Activated naive CD4-positive, alpha-beta T cell treated with anti-CD3 and anti-CD28 coated beads, Interleukin-2, amount 50 U/mL, for 16 hours (primary cell): ENCODE results near the gene S100A1.
"Not testable (repeated sequence)": the region's sequence is repeated elsewhere in the genome, so short reads cannot be mapped to it uniquely, and the experiment has no call there.

Experiments used
- DNase-seq: peaks from one replicate; pipeline ENCODE4 v3.0.0-alpha.2; 2020

Gene S100A1

DNA sequence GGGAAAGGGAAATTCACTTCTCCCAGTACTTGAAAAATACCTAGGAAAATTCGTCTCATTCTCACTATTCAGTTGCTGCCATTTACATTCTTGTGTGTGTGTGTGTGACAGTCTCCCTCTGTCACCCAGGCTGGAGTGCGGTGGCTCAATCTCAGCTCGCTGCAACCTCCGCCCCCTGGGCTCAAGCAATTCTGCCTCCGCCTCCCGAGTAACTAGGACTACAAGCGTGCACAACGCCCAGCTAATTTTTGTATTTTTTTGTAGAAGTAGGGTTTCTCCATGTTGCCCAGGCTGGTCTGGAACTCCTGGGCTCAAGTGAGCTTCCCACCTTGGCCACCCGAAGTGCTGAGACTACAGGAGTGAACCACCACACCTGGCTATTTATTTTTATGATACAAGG, 31.4 kb downstream of the S100A1 start:
- no peak for DNase-seq

GRCh38 chr1:153661111-153661708, 33.0 kb downstream of the S100A1 start:
- no peak for DNase-seq

DNA sequence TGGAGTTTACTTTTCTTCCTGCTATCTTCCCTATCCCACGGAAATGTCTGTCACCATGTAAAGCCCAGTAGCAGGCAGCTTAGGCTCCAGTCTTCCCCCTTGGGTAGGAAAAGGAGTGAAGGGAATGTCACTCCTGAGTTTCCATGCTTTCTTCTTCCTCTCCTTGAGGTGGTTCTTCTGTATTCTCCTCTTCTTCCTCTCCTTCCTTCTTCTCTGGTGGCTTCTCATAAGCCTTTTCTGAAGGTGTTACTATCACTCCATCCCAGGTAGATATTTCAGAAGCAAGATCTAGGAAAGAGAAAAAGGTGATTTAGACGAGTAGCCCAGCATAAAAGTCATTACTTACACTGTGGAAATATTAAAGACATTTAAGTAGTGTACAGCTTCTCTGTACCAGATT, 34.0 kb downstream of the S100A1 start:
- no peak for DNase-seq

DNA sequence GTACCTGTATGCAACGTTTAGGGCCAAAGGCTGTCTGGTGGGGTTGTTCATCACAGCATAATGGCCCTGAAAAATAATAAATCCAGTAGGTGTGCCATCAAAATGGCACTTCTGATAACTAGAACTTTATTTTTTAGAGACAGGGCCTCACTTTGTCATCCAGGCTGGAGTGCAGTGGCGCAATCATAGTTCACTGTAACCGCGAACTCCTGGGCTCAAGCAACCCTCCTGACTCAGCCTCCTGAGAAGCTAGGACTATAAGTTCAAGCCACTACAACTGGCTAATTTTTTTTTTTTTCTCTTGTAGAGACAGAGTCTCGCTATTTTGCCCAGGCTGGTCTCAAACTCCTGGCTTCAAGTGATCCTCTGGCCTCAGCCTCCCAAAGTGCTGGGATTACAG, 35.0 kb downstream of the S100A1 start:
- no peak for DNase-seq

DNA sequence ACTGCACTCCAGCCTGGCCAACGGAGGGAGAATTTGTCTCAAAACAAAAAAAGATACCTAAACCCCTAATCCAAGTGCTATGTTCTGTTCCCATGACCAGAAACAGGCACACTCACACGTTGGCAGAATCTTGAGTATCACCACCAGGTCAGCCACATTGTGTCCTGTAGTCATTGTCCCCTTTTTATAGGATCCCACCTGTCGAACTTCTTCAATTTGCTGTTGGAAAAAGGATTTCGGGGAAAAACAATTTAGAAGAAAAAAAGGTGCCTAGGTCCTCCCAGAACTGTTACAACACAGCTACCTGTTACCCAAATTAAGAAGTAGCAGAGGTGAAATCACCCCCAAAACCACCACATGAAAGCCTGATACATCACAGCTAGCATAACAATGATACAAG, 39.2 kb downstream of the S100A1 start:
- no peak for DNase-seq

GRCh38 chr1:153668672-153669071, 40.4 kb downstream of the S100A1 start:
- not testable (repeated sequence) for DNase-seq

DNA sequence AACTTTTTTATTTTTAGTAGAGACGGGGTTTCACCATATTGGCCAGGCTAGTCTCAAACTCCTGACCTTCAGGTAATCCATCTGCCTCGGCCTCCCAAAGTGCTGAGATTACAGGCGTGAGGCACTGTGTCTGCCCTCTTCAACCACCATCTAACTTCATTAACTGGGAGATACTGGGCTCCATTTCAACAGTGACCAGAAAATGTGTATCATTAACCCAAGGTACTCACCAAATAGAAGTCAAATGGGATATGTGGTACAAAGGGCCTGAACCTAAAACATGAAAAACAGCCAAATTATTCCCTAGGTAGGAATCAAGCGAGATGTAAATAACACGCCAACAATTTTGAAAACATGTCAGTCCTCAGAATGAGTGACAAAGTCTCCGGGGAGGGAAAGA, 41.4 kb downstream of the S100A1 start:
- DNase-seq: no peak

GRCh38 chr1:153670257-153670858, 42.1 kb downstream of the S100A1 start:
- DNase-seq: peak; percentile 48

DNA sequence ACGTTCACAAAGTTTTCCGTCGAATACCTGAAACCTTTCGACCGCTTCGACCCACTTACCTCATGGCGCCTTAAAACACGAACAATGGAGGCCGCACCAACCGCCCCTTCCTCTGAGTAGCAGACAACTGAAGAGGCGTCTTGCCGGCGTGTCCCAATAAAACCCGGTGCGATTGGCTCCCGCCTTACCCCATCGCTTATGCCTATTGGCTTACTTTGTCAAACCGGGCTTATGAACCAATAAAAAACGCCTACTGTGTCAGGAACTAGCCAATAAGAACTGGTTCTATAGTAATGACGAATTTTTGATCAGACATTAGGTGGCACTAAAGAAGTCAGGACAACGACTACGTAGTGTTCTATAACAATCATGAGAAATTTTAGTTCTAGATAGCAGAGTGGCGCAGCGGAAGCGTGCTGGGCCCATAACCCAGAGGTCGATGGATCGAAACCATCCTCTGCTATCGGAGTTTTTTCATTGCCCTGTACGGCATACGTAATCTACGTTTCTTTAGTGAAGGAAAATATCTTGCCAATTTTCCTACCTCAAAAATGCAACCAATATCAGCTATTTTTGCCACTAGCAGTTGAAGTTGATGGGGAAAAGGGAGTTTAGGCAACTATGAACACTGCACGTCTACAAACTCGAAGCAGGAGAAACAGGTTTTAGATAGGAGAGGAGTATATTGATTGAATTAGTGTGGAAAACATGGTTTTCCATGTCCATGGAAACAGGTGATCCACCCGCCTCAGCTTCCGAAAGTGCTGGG, 42.8 kb downstream of the S100A1 start, which contains the start of gene ILF2:
TSS of gene ILF2 (minus strand) at position 135 of the 769 bp plus-strand sequence. CDS start at position 64, 71 bp downstream.
- DNase-seq: peak; percentile 96

DNA sequence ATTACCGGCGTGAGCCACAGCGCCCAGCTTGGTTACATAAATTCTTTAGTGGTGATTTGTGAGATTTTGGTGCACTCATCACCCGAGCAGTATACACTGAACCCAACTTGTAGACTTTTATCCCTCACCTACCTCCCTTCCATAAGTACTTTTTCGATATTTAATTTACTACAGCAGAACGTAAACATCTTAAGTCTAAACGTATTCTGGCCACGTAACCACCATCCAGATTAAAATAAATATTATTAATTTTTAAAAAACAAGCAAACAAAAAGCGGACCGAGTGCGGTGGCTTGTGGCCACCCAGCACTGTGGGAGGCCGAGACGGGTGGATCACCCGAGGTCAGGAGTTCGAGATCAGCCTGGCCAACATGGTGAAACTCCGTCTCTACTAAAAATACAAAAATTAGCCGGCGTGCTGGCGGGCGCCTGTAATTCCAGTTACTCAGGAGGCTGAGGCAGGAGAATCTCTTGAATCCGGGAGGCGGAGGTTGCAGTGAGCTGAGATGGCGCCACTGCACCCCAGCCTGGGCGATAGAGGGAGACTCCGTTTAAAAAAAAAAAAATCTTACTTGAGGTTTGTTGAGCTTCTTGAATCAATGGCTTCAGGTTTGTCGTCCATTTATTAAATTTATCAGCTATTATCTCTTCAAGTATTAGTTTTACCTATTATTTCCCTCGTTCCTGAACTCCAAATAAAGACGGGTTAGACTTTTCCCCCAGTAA, 43.6 kb downstream of the S100A1 start:
- peak; percentile 58 for DNase-seq

DNA sequence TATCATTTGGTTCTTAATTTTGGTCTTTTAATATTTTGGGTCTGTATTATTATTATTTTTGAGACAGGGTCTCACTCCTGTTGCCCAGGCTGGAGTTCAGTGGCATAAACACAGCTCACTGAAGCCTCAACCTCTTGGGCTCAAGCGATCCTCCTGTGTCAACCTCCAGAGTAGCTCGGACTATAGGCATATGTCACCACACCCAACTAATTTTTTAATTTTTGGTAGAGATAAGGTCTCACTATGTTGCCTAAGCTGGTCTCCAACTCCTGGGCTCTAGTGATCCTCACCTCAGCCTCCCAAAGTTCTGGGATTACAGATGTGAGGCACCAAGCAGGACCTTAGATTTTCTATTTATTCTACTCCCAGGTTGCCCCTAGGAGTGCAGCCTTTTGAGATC, 45.3 kb downstream of the S100A1 start:
- no peak for DNase-seq

GRCh38 chr1:153677718-153678518, 49.7 kb downstream of the S100A1 start:
- DNase-seq: peak; percentile 50

GRCh38 chr1:153678519-153679336, 50.5 kb downstream of the S100A1 start, which contains the start of gene NPR1:
TSS of gene NPR1 (plus strand) at chr1:153678688. CDS start at chr1:153679109, 421 bp downstream.
- peak; percentile 37 for DNase-seq

DNA sequence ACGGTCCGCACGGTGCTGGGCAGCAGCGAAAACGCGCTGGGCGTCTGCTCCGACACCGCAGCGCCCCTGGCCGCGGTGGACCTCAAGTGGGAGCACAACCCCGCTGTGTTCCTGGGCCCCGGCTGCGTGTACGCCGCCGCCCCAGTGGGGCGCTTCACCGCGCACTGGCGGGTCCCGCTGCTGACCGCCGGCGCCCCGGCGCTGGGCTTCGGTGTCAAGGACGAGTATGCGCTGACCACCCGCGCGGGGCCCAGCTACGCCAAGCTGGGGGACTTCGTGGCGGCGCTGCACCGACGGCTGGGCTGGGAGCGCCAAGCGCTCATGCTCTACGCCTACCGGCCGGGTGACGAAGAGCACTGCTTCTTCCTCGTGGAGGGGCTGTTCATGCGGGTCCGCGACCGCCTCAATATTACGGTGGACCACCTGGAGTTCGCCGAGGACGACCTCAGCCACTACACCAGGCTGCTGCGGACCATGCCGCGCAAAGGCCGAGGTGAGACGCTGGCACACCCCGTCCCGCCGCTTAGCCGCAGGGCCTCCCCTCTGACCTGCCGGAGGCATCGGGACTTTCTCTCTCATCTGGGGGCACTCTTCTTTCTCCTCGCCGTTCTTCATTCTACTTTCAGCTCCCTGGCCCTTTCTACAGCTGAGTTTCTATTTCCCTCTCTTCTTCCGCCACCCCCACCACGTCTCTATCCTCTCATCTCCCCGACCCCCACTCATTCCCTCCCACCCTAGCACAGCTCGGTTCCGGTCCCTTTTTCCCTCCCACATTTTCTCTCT, 51.3 kb downstream of the S100A1 start:
- DNase-seq: peak; percentile 48

DNA sequence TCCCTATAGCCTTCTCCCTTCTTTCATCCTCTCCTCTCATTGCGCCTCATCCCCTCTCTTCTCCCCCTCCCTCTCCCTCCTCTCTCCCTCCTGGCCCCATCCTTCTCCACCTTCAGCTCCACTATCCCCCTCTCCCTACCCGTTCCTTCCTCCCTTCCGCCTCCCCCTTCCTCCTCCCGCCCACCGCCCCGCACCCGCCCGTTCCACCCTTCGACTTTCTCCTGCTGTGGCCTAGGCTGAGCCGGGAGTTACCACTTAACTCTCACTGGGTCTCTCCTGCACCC, 51.8 kb downstream of the S100A1 start:
- no peak for DNase-seq
